Activated CD4-positive, CD25-positive, alpha-beta regulatory T cell treated with anti-CD3 and anti-CD28 coated beads, Interleukin-2, amount 50 U/mL, for 72 hours (primary cell): ENCODE data around the gene AMOTL1.
"Not testable (repeated sequence)": the region's sequence is repeated elsewhere in the genome, so short reads cannot be mapped to it uniquely, and the experiment has no call there.

Experiments used
- DNase-seq: peaks from one replicate; pipeline ENCODE4 v3.0.0; 2021

The AMOTL1 gene

DNA sequence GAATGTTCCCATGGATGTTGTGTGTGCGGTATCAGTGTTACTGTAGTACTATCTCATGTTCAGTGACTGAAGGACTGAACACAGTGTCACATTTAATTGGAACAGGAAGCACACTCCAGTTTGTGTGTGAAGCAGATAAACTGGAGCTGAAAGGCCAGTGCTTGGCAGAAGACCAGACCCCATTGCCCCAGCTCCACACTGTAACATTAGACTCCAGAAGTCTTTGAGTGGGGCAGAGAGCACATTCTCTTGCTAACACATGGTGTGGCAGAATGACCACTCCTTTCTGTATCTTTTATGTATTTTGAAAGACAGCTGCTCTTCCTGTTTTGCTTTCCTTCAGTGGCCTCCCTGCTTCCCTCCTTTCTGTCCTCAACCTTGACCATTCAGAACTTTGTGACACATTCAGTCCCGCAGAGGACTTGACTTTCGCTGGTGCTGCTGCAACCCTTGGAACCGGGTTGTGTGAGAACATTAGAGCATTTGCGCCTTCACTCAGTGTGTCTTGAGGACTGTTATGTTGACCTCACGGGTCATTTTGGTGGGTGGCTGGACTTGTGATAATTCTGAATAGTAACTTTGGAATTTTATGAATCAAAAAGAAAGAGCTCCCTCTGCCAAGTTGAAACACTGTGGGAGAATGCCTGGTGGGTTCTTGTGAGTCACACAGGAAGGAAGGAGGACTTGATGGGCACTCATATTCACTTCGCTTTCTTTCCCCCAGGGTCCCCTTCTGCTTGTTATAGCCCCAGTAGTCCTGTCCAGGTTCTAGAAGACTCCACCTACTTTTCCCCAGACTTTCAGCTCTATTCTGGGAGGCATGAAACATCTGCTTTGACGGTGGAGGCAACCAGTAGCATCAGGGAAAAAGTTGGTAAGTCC is 26.4 kb downstream of the AMOTL1 start:
- DNase-seq, result no peak

DNA sequence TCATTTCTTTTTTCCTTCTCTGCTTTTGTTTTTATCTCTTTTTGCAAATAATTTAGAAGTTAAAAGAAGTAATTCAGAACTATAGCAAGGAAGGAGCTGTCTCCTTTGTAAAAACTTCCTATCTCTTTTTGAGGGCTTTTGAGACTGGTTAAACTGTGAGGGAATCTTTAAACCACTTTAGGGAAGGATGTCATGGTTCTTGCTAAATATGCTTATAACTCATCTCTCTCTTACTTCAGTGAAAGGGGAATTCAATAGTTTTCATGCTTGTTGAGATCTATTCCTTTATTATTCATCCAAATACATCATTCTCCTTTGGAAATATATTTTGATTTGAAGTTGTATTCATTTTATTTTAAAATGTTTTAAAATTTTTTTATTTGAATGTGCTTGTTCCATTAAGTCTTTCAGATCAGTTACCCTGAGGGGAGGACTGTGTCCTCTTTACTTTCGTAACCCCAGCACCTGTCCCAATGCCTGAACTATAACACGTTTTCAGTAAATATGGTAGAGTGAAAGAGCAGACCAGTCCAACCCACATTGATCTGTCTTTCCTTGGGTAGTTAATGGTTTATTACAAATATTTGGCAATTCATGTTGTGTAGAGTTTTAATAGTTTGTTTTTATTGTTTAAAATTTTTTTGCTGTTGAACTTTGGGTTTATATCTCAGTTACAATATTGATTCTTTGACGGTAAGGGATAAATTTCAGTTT is 27.5 kb downstream of the AMOTL1 start:
- no peak for DNase-seq

DNA sequence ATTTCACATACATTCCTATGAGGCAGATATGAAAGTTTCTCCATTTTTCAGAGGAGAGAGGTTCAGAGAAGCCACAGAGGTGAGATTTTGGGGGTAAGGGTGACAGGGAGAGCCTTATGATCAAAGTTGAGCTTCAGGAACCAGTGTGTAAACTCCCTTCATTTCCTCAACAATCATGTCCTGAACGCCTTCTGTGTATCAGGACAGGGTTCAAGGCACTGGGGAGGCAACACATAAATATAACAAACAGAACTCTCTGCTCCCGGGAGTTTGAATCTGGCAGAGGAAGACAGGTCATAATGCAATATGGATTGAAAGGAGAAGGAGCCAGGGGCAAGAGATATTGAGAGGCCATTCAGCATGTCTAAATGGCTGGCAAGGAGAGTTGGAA is 28.0 kb downstream of the AMOTL1 start:
- no peak for DNase-seq

DNA sequence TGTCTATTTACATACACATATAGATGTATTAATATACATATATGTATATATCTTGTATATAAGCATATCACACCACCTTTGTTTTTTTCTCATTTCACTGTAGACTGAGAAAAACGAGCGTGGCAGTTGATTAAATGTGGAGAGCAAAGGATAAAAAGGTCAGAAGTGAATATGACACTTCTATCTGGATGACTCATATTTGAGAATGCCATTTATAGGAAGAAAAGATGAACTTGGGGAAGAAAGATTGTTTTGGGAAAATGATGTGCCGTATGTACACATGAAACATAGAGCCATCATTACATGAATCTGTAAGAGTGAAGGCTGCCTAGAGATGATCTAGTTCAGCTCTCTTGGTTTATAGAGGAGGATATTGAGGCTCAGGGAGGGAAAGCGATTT is 28.7 kb downstream of the AMOTL1 start:
- no peak for DNase-seq

DNA sequence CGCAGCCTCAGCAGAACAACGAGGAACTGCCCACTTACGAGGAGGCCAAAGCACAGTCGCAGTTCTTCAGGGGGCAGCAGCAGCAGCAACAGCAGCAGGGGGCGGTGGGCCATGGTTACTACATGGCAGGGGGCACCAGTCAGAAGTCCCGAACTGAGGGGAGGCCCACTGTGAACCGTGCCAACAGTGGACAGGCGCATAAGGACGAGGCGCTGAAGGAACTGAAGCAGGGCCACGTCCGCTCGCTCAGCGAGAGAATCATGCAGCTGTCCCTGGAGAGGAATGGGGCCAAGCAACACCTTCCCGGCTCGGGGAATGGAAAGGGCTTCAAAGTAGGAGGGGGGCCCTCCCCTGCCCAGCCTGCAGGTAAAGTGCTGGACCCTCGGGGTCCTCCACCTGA is 31.6 kb downstream of the AMOTL1 start:
- DNase-seq, result no peak

DNA sequence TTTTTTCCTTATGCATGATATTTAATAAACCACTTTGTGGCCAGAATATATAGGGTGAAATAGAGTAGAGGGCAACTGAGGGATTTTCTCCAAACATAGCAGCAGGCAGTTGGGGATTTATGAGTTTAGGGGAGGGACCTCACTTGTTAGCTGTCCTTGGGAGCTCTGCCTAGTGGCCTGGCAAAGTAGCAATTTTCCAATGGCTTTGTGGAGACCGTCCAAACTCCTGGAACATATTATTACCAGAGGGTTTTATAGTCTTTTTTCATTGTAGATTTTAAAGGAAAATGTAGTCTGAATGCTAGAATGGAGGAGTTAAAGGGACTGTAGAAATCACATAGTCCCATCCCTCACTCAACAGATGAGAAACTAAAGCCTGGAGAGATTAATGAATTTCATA is 32.3 kb downstream of the AMOTL1 start:
- no peak for DNase-seq

DNA sequence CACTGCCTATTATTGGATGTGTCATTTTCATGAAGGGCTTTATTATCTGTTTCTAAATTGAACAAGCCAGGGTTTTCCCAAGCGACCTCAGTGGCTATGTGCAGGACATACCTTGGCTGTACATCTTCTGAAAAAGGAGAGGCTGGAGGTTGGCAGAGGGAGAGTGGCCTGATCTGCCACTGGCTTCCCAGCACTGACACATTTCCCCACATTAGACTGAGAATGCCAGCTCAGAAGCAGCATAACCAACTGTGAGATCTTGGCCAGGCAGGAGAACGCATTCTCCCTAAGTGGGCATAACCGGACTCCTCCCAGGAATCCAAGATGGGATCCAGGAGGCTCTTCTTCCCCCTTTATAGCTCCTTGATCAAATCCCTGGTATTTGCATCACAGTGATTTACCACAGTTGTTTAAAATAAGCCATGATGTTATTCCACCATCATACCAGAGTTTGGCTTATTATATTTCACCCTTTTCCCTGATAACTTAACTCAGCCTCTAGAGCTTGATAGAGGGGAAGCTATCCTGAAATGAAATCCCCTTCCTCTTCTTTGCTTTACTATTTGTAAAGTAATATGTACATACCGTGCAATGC is 33.8 kb downstream of the AMOTL1 start:
- DNase-seq, result no peak

DNA sequence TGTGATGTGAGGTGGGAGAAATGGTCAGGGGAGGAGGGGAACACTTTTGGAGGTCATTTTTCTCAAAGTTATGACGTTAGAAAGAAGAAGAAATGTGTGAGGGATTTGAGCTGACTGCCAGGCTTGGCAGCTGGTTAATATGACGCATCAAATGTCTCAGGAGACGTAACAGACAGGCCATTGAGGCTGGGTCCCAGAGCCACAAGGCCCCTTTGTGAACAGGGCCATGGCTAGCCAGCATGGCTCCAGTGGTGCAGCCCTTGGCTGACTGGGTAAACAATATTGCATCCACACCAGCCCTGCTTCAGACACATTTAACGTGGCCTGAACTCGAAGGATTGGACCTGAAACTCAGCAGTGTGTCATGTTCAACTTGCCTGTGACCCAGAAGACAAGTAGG is 34.3 kb downstream of the AMOTL1 start:
- no peak for DNase-seq

DNA sequence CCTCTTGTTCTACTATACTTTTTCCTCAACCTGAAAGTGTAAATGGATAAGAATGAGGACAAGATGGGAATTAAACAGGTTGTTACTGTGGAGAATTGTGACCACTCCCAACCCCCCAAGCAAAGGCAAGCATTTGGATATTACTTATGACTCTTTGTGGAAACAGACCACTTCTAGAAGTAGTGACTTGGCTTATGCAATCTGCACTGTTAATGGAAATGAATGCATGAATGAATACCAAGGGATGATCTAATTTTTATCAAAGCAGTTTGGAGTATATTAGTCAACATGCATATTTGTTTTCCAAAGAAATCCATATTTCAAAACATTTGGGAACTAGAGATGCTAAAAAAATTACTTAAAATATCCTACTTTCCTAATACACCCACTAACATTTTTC is 35.3 kb downstream of the AMOTL1 start:
- no peak for DNase-seq

DNA sequence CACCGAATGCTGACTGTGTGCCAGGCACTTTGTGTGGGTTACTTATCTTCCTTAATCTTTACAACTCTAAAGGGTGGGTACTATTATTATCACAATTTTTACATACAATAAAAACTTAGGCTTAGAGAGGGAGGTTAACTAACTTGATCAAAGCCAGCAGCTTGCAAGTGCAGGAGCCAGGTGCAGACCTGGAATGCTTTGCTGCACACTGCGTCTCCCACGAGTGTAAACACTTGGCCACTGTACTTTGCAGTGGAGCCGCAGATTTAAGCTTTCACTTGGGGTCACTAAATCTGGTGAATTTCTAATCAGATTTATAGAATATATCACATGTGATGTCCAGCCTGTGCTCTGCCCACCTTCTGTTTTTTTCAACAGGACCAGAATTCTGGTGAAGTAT is 36.7 kb downstream of the AMOTL1 start:
- no peak for DNase-seq

DNA sequence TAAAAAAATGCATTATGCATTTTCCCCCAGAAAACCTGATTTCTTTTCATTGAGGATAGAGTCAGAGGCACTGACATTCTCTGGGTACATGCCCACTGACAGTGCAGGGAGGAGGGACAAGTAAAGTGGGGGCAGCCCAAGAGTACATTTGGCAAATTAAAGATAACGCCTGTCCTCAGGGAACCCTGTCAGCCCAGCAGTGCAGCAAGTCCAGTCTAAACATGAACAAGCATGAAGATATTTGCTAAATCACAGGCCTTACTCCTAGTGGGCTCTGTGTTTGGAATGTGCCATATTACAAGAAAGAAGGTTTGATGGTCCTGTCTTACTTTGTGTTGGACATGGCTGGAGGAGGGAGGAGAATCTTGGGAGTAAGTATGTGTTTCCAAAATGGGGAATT is 37.9 kb downstream of the AMOTL1 start:
- DNase-seq, result no peak

DNA sequence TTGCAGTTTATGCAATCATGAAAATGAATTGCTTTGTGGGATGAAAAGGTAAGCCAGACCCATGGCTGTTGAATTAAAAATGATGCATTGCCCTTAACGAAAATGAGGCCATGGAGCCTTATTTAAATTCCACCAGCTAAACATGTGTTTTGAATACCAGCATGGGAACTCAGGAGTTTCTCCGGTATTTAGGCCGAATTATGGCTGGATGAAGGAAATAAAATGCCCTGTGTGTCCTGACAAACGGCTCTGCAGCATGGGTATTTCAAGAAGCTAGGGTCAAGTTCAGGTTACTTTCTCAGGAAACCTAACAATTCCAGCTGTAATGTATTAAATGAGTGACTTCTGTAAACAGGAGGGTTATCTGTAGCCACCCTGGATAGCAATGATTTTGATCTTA is 38.3 kb downstream of the AMOTL1 start:
- DNase-seq, result no peak

DNA sequence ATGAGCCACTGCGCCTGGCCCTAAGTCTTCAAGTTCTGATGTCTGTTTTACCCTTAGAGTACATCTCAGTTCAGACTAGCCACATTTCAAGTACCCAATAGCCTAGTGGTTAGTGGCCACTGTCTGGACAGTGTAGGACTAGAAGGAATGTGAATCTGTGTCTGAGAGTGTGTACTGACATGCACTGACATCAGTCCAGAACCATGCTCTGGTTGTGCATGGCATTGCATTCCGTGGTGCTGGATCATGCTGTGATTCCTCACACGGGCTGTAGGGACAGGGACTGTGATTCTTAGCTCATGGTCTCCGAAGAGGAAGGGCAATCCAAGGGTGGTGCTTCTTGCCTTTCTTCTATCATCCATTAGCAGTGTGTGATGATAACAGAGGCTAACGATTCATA is 41.1 kb downstream of the AMOTL1 start:
- DNase-seq, result no peak

DNA sequence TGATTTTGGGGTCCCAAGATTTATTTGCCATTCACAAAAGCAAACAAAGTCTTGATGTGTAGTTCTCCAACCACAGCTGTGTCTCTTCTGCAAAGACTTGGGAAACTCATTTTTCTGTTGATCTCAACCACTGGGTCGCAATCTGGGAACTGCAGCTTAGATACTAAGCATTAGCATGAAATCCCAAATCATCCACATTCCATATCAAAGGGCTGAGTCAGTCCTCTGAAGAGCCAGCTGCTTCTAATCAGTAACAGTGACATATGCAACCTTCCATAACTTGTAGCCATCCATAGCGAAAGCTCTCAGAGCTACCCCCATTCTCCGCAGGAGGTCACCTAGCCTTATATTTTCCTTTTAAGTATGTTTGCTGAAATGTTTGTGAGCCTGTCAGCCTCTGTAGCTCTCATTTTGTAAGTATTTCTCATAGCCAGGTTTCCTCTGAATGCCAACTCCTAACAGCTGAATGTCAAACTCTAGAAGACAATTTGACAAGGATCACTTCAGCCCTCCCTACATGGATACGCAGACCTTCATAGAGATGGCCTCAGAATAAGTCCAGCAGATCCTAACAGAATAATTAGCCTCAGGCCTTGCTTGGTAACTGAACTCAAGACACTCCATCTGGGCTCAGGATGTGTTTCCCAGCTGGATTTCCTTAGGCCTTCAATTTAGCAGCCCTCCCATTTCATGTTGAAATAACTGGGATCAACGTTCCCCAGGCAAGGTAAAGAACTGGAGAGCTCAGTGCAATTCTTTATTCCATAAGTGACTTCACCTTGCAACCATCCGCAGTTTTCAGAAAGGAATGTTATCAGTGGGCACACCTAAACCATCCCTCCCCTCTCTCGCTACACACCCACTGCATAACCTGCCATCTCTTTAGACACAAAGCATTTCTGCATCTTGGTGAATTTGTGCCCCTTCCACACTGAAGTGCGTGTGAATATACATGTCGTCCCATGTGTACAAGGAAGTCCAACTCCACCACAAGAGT is 44.9 kb downstream of the AMOTL1 start:
- DNase-seq, result not testable (repeated sequence)

DNA sequence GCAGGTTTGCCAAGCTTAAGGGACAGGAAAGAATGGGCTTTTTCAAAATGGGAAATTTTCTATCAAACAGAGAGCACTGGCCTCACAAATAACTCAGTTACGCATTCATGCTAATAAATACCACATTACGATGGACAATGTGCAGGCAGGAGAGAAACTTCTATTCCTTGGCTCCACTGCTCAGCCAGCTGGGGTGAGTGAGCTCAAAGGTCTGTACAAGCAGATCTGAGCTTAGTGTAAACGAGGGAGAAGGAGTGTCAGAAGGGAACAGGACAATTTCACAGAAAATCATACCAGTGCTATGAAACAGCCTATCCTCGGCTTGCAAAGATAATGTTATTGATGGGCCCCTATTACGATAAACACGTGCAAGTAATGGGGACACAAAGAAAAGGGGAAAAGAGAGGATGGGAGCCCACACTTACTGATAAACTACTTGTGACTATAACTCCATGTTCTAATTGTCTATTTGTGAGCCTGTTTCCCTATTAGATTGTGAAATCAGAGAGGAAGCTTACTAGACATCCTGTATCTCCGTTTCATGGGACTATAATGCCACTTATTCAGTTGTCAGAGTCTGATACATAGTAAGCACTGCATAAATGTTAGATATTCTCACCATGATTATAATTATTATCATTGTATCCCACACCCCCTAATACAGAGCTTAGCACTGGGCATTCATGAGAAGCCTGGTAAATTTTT is 46.3 kb downstream of the AMOTL1 start:
- DNase-seq, result no peak

DNA sequence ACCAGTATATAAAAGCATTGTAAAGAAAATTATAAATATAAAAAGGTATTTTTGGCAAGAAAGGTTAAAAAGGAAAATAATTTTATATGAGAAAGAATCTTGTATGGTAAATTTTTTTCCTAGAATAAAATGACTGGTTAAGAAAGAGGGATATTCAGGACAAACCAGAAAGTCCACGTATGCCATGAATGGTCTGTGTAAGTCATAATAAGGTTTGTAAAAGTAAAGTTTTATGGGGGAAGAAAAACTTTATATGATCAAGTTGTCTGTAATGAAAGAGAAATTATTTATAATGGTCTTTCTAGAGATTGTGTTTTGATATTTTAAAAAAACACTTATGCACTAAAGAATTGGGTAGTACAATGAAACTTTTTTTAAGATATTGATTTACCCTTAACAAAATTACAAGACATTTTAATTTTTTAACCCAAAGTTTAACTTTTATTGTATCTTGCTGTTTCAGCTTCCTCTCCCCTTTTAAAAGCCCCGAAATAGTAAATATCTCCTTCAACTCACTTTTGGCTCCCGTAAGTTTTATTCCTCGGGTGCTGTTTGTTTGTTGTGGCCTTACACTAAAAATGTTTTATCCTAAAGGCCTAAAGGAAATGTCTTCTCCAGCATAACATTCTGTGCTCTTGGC is 47.7 kb downstream of the AMOTL1 start:
- no peak for DNase-seq

DNA sequence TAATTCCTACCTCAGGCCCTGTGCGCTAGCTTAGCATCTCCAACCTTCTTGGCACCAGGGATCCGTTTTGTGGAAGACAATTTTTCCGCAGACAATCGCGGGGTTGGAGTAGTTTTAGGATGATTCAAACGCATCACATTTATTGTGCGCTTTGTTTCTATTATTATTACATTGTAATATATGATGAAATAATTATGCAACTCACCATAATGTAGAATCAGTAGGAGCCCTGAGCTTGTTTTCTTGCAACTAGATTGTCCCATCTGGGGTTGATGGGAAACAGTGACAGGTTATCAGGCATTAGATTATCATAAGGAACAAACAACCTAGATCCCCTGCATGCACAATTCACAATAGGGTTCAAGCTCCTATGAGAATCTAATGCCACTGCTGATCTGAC is 52.3 kb downstream of the AMOTL1 start:
- DNase-seq, result no peak

DNA sequence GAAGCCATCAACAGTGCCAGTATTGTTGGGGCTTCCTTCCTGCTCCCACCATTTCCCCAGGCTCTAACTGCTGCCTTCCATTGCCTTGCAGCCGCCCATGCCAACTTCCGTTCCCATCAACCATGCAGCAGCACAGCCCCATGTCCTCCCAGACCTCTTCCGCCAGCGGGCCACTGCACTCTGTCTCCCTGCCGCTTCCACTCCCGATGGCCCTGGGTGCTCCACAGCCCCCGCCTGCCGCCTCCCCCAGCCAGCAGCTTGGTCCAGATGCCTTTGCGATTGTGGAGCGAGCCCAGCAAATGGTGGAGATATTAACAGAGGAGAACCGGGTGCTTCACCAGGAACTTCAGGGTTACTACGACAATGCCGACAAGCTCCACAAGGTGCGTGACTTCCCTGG is 53.3 kb downstream of the AMOTL1 start:
- no peak for DNase-seq

DNA sequence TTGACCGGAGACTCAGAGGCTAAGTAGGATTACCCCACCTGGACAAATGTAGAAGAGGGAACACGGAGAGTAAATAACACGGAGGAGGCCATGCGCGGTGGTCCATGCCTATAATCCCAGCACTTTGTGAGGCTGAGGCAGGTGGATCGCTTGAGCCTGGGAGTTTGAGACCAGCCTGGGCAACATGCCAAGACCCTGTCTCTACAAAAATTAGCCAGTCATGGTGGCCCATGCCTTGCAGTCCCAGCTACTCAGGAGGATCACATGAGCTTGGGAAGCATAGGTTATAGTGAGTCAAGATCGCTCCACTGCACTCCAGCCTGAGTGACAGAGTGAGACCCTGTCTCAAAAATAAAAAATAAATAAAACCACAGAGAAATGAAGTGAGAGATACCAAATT is 53.9 kb downstream of the AMOTL1 start:
- no peak for DNase-seq

DNA sequence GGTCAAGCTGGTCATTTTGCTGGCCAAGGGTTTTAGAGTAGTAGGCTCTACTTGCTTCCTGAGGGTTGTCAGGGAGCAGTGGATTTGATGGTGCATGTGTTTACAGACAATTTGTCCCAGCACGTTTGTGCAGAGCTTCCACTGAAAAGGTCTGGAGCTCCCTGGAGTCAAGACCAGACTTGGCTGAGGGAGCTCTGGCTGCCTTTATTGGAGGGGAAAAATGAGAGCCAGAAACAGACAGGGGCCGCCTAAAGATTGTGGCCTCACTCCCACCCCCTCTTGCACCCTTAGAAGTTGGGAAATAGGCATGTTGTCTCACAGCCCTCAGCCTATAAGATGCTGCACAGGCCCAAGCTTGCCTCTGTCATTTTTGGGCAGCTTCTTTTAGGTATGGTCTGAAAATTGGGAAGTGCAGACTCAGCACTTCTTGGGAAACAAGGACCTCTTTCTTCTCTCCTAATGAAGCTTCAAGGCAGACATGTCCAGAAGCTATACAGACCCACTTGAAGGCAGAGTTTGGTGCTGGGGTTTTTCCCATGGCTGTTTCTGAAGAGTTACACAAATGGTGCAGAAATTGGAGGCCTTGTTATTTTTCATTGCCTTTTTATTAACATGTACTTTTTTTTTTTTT is 55.1 kb downstream of the AMOTL1 start:
- DNase-seq, result no peak

DNA sequence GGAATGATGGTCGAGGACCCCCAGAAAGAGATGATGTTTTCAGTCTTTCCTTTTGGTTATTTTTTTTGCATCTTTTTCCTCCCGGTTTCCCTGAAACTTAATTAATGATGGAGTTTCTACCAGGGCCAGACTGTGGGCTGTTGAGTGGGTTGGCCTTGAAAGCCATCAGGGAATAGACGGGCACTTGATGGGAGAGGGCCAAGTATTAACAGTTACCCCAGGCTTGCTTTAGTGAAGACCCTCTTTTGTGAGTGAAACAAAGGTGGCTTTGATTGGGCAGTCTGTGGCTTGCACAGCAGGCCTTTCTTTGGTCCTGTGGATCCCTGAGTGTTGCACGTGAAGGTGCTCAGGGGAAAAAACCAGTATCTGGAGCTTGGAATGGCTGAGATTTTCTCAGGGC is 56.9 kb downstream of the AMOTL1 start:
- no peak for DNase-seq
